K562 treated with DMSO at 1 percent for 12 hours (cell line): ENCODE measurements around the gene ZNF107. TPM values are rescaled to one million over a fixed set of nuclear protein-coding genes. Genes with fewer than 3 reads are reported as not detected.

Experiments used
- total RNA-seq: library from RNA; unstranded; fragments of 300-600 nt; gene quantifications from 2 replicates; pipeline ENCODE4 v1.2.3, GENCODE V29; 2022; ENCODE audit not compliant: insufficient read depth

Gene ZNF107
- total RNA-seq = 0.96 and 5.2 TPM in 2 replicates

DNA sequence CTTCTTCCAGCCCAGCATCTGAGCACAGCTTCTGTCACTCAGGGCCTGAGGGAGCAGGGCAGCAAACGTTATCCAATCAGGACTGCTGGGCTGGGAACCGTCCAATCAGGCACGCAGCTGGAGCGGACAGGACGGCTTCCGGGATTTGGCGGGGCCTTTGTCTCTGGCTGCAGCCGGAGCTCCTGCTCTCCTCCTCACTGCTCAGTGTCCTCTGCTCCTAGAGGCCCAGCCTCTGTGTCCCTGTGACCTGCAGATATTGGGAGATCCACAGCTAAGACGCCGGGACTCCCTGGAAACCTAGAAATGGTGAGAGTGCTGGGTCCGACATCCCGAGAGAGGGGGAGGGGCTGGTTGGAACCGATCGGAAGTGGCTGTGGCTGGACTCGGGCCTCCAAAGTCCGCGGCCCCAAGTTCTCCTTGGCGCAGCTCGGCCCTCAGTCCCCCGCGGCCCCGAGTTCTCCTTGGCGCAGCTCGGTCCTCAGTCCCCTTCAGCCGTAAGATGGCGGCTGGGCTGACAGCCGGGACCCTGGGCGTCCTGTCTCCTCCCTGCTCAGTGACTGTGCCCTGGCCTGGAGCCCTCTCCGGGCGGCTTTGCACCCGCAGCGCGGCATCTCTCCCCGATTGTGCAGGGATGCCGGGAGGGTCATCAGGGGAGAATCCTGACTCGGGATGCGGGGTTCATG lies at the start of gene ZNF107:
TSS of gene ZNF107 (plus strand) at position 154 of the 683 bp plus-strand sequence. CDS start at position 304, 150 bp downstream.

Other genes starting within 250 kb of the ZNF107 start
- 4.7 and 9.8 TPM in 2 replicates for gene ZNF680, start 103.1 kb upstream of the ZNF107 start, total RNA-seq
- 9.5 and 16.7 TPM in 2 replicates for gene ZNF138, start 128.3 kb downstream of the ZNF107 start, total RNA-seq
- 2.2 and 8.1 TPM in 2 replicates for gene ZNF273, start 237.1 kb downstream of the ZNF107 start, total RNA-seq